ENCODE measurements around the gene SYT9. TPM values are rescaled to one million over a fixed set of nuclear protein-coding genes. Genes with fewer than 3 reads are reported as not detected.

The SYT9 gene
- total and polyA plus RNA-seq, 2 of the 8 experiments (the other 6 are each of a cell fraction or from before 2014, with no cell fraction given), result 1.5 to 2.9 TPM

- Histone ChIP-seq H4K8ac (ENCODE audit: extremely low read depth, insufficient read depth, low read length) (no peak overlapping the region), H2BK5ac (ENCODE audit: low read depth, low read length) (no peak overlapping the region), H4K20me1 (replicated peaks in 1 of 2; ENCODE audit: control insufficient read depth in 1 of 2, insufficient read depth in 2 of 2, low read length in 2 of 2) (no peaks in the 10 kb centered on the region), H3K9ac (replicated peaks in 1 of 4; ENCODE audit: extremely low read depth in 1 of 4, low read depth in 3 of 4, low read length in 3 of 4) (no peak overlapping the region), H4K5ac (ENCODE audit: insufficient read length, low read depth, low read length) (no peak overlapping the region), H3K36me3 (ENCODE audit: control insufficient read depth in 2 of 4, insufficient read depth in 4 of 4, low read length in 3 of 4) (no peaks in the 10 kb centered on the region), H3K56ac (replicated peaks; ENCODE audit: insufficient read length, low read depth, low read length) (no peak overlapping the region), H3K27me3 (replicated peaks in 1 of 4; ENCODE audit: control insufficient read depth in 3 of 4, extremely low read depth in 1 of 4, insufficient read depth in 3 of 4, low read length in 3 of 4) (no peaks in the 10 kb centered on the region), H3K79me1 (ENCODE audit: low read depth, low read length) (no peaks in the 10 kb centered on the region), H3K4me1 (replicated peaks in 1 of 4; ENCODE audit: control insufficient read depth in 3 of 4, insufficient read depth in 4 of 4, low read length in 3 of 4) (peaks cover 0 to 5% (median 1%) of the 10 kb centered on the region in 4 experiments; a peak in 2 of 7 replicates), H2AFZ (ENCODE audit: low read length) (no peak overlapping the region), H2BK20ac (ENCODE audit: low read length) (0 out of 2 replicates have a peak overlapping the region, but pooled peaks have one; percentile 40), H3K23ac (ENCODE audit: insufficient read length) (no peak overlapping the region), H3K23me2 (ENCODE audit: low read depth, low read length) (no peaks in the 10 kb centered on the region), H3K27ac (ENCODE audit: low read depth, low read length) (no peak overlapping the region), H2BK120ac (replicated peaks; ENCODE audit: low read depth, low read length) (no peak overlapping the region), H4K91ac (replicated peaks; ENCODE audit: insufficient read length, low read length) (no peak overlapping the region), H3K4me3 (ENCODE audit: extremely low read depth in 1 of 4, insufficient read depth in 2 of 4, low read depth in 3 of 4, low read length in 4 of 4) (no peak overlapping the region), H3K9me3 (ENCODE audit: insufficient read depth in 2 of 2, low read depth in 1 of 2, low read length in 1 of 2) (no peaks in the 10 kb centered on the region), H3K4me2 (ENCODE audit: insufficient read depth in 1 of 2, low read depth in 2 of 2, low read length in 2 of 2) (no peak overlapping the region), H2BK12ac (ENCODE audit: low read depth, low read length) (no peak overlapping the region), H3K79me2 (ENCODE audit: control insufficient read depth in 1 of 2, insufficient read depth in 2 of 2, low read length in 2 of 2) (no peaks in the 10 kb centered on the region), H2BK15ac (ENCODE audit: low read length) (no peak overlapping the region), H3K18ac (ENCODE audit: extremely low read depth, low read length) (no peak overlapping the region), H3K4ac (replicated peaks; ENCODE audit: insufficient read length, low read depth, low read length) (no peak overlapping the region), H2AK5ac (ENCODE audit: low read depth, low read length) (no peak overlapping the region; the same call in 1 of the 2 replicates), H3K14ac (ENCODE audit: insufficient read length) (no peak overlapping the region)
- POLR2A ChIA-PET (ENCODE audit: partially characterized antibody), result interaction anchor here (0.8 to 1.9 kb wide), 2 partner anchors 10 to 19 kb away, joined by 3 to 4 read pairs; no protein-coding TSS in a partner anchor
- 79 to 100% methylated on average over 1 of the region's 1 CpG for WGBS, 2 experiments (ENCODE audit: extremely low coverage in 1 of 2, insufficient coverage in 1 of 2, insufficient read length in 1 of 2, insufficient replicate concordance in 2 of 2, low coverage in 1 of 2, low lambda C conversion rate in 2 of 2, missing lambda C conversion rate in 1 of 2)
- CTCF ChIA-PET (ENCODE audit: partially characterized antibody), result interaction anchor here (0.7 to 2.7 kb wide), 7 partner anchors 11 to 212 kb away, joined by 3 to 8 read pairs (median 3); partner anchors contain the start of gene PPFIBP2
- no peak for DNase-seq (ENCODE audit: low read depth in 1 of 2, low spot score in 2 of 2)
- no peak for FAIRE-seq
- TF ChIP-seq MAX (IDR thresholded peaks at IDR 0.05) (no peak), FOSL1 (IDR thresholded peaks at IDR 0.05; ENCODE audit: insufficient read depth, low read depth, low read length) (no peak), TAF1 (IDR thresholded peaks at IDR 0.05; ENCODE audit: low read depth, low read length) (no peak), RXRA (IDR thresholded peaks at IDR 0.05; ENCODE audit: insufficient read depth, low read depth, low read length) (no peak), NRF1 (IDR thresholded peaks at IDR 0.05; ENCODE audit: low read depth, low read length) (no peak), BCL11A (IDR thresholded peaks at IDR 0.05; ENCODE audit: low read depth in 2 of 2, low read length in 2 of 2) (no peak), EP300 (IDR thresholded peaks at IDR 0.05; ENCODE audit: borderline replicate concordance in 1 of 2, low read depth in 2 of 2, low read length in 2 of 2) (no peak), SIN3A (conservative IDR thresholded peaks at IDR 0.05 in 1 of 2, IDR thresholded peaks at IDR 0.05 in 1 of 2; ENCODE audit: low read depth in 1 of 2, low read length in 2 of 2) (no peak), KDM4A (IDR thresholded peaks at IDR 0.05; ENCODE audit: low read depth, low read length, severe bottlenecking) (no peak), SRF (IDR thresholded peaks at IDR 0.05; ENCODE audit: low read depth, low read length) (no peak)
- TF ChIP-seq, protein P1, sequence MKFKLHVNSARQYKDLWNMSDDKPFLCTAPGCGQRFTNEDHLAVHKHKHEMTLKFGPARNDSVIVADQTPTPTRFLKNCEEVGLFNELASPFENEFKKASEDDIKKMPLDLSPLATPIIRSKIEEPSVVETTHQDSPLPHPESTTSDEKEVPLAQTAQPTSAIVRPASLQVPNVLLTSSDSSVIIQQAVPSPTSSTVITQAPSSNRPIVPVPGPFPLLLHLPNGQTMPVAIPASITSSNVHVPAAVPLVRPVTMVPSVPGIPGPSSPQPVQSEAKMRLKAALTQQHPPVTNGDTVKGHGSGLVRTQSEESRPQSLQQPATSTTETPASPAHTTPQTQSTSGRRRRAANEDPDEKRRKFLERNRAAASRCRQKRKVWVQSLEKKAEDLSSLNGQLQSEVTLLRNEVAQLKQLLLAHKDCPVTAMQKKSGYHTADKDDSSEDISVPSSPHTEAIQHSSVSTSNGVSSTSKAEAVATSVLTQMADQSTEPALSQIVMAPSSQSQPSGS (IDR thresholded peaks at IDR 0.05; ENCODE audit: low read length), result no peak
These were observed 238.8 kb downstream of the SYT9 start for GRCh38 chr11:7490535-7490934.

All from H1 (cell line).